GM12891 (cell line): ENCODE data around the gene SARDH.

Experiments used
- POLR2A ChIP-seq: IDR thresholded peaks from 2 replicates; pipeline ENCODE4 v1.6.1; 2011; ENCODE audit warnings: low read depth, low read length, control low read depth
- POLR2AphosphoS5 ChIP-seq: IDR thresholded peaks from 2 replicates; pipeline ENCODE4 v1.6.1; 2011; ENCODE audit warnings: low read depth, low read length, control low read depth
- SPI1 ChIP-seq: IDR thresholded peaks from 2 replicates; pipeline ENCODE4 v1.6.1; 2011; ENCODE audit warnings: low read depth, low read length, control low read depth

DNA sequence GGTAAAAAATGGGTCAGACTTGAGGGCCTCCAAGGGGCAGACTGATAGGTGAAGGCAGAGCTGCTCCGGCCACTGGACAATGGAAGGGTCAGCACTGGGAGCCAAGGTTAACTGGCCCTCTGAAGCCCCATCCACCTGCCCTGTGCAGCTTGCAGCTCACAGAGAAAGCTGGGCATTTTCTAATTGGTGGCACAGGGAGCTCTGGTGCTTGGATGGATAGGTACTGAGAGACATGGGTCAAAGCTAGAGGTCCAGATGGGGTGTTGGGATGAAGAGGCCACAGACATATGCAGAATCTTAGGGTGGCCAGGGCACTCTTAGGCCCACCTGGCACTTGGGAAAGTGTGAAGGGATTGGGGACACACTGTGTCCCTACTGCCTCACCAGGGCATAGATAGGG is 29.5 kb upstream of the SARDH start:
- TF ChIP-seq POLR2A (no peak), SPI1 (no peak), POLR2AphosphoS5 (no peak)
